Right ventricle myocardium inferior (tissue), 1 donor: ENCODE data around the gene CREB1. TPM values are rescaled to one million over a fixed set of nuclear protein-coding genes. Genes with fewer than 3 reads are reported as not detected.
"Not testable (repeated sequence)": the region's sequence is repeated elsewhere in the genome, so short reads cannot be mapped to it uniquely, and the experiment has no call there.

Experiments used
- ATAC-seq: fragments of 200-7000 bp; cut with Tn5 transposase; one replicate; pipeline ENCODE4 v1.9.1; 2020; ENCODE audit warnings: mild to moderate bottlenecking, moderate library complexity
- DNase-seq: peaks from one replicate; pipeline ENCODE4 v3.0.0; 2021; ENCODE audit errors: missing footprints
- intact Hi-C: fragments of 100-400 bp; cut with DNase I; formaldehyde crosslinking; loops from one replicate; pipeline ENCODE4 v1.11.0; 2022
- total RNA-seq: library from RNA; stranded (reverse); fragmentation: NEBNext Ultra II Directional; extraction: Animal tissue kit (Norgen Biotek cat#: 25700); gene quantifications from one replicate; pipeline ENCODE4 v1.2.1, GENCODE V29; 2021
- donor health status: DM: no; HTN: yes; CAD: no; lungs with severe emphysema.

Gene CREB1
- total RNA-seq, 1 donor from 2014 or later, result 57.0 TPM

DNA sequence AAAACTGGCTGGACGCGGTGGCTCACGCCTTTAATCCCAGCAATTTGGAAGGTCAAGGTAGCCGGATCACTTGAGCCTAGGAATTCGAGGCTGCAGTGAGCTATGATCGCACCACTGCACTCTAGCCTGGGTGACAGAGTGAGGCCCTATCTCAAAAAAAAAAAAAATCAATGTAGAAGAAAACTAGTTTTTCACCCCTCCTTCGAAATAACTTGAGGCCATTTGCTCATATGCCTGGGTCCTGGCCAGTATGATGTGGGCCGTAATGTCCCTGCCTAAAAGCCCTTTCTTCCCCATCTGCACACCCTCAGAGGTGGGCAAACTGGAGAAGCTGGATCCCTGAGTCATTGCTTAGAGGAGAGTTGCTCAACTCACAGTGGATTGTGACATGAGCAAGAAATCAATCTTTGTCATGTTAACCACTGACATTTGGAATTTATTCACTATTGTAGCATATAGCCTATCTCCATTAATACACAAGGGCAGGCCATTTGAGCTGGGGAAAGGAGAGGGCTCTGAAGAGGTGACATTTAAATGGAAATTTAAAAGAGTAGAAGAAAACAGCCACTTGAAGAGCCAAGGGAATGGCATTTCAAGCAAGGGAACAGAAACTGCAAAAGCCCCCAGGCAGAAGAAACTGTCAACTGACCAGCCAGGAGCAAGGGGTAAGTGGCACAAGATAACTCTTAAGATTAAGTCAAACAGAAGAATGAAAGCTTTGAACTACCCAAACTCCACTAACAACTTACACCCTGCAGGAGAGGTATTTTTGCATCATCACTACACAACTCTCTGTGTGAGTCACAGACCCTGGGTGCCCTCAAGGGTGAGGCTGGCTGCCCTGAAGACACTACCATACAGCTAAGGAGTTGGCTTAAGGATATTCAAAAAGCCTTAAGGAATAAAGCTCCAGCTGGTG, 103.1 kb downstream of the CREB1 start:
- DNase-seq (no peak), ATAC-seq (no peak)
- intact Hi-C loops, result no loop called here

DNA sequence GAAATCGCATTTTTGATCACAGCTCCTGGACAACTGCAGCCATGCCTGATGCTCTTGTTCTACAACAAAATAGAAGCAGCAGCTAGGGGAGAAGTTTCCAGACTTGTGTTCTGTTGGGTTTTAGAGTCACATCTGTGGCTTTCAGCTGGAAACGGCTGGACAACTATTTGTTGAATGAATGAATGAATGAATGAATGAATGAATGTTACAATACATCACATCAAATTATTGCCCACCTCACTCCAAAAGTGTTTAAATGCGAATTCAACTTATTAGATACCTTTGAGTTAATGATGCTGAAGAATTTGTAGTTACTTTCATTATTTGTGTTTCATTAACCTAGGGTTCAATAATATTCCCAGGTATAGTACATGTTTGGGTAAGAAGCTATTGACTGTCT, 103.9 kb downstream of the CREB1 start:
- no peak for ATAC-seq
- no peak for DNase-seq
- intact Hi-C loops, result no loop called here

DNA sequence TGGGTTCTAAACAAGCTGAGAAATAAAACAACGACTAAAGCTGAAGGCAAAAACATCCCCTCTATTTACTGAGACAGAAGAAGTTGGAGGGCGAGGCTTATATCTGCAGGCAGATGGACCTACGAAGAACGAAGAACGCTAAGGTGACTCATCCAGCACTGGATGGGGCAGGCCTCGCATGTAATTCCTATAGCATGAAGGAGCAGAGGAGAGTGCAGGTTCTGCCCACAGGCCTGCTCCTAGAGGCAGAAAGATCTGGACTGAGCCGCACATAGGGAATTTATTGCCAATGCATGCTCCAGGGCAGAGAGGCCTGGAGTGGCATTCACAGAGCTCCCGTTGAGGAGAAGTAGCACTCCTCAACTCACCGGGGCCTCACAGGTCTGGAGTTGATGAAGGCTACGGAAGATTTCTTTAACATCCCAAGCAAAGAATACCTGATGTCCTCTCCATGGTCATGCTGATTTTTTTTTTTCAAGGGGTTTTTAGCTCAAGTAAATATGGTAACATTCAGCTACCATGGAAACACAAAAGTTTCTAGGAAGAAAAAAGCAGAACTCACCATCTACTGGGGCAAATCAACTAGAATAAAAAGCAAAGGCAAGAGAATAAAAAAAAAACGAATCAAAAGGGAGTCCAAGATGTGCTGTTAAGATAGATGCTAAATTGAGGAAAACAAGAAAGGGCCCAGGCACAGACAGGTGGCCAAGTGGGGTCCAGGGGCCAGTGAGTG, 105.9 kb downstream of the CREB1 start:
- intact Hi-C loops, result no loop called here
- DNase-seq (no peak), ATAC-seq (no peak)

DNA sequence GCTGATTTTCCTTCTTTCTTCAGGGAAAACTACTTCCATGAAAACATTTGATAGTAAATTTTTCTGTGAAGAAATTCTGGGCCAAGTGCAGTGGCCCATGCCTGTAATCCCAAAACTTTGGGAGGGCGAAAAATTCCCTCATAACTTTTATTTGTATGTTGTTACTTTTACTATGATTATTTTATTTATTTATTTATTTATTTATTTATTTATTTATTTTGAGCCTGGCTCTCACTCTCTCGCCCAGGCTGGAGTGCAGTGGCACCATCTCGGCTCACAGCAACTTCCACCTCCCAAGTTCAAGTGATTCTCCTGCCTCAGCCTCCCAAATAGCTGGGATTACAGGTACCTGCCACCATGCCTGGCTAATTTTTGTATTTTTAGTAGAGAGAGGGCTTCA, 109.5 kb downstream of the CREB1 start:
- ATAC-seq, DNase-seq, intact Hi-C loops: not testable (repeated sequence)

DNA sequence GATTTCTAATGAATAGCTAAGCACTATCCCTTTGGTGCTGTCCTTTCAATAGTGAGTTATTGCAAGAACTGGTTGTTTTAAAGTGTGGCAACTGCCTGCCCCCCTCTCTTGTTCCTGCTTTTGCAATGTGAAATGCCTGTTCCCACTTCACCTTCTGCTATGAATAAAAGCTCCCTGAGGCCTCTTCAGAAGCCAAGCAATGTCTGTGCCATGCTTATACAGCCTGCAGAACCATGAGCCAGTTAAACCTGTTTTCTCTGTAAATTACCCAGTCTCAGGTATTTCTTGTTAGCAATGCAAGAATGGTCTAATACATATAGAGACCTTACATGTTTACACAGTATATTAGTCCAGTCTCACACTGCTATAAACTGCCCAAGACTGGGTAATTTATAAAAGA, 110.4 kb downstream of the CREB1 start:
- ATAC-seq, result no peak
- intact Hi-C loops, result no loop called here
- no peak for DNase-seq

DNA sequence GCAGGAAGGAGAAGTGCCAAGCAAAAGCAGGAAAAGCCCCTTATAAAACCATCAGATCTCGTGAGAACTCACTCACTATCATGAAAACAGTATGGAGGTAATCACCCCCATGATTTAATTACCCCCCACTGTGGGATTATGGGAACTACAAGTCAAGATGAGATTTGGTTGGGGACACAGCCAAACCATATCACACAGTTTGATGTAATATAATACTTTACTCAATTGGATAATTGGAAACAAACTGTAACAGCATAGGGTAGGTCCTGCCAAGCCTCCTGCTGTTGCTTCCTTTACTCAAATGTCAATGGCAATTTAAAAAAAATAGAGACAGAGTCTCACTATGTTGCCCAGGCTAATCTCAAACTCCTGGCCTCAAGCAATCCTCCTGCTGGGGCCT, 110.9 kb downstream of the CREB1 start:
- intact Hi-C loops, result no loop called here
- DNase-seq, result no peak
- ATAC-seq, result no peak

DNA sequence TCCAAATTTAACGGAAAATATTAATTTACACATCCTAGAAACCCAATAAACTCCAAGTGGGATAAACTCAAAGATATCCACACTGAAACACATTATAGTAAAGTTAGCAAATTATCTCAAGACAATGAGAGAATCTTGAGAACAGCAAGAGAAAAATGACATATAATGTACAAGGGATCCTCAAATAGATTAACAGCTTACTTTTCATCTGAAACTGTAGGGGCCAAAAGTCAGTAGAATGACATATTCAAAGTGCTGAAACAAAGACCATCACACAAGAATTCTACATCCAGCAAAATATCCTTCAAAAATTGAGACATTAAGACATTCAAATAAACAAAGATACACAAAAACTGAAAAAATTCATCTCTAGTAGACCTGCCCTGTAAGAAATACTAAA, 114.1 kb downstream of the CREB1 start:
- DNase-seq (no peak), ATAC-seq (no peak)
- intact Hi-C loops, result no loop called here

DNA sequence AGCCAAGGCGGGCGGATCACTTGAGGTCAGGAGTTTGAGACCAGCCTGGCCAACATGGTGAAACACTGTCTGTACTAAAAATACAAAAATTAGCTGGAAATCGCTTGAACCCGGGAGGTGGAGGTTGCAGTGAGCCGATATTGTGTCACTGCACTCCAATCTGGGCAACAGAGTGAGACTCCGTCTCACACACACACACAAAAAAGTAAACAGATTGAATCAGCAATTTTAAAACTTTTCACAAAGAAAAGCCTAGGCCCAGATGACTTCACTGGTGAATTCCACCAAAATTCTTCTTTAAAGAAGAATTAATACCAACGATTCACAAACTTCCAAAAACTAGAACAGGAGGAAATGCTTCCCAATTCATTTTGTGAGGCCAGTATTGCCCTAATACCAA, 116.8 kb downstream of the CREB1 start:
- DNase-seq, ATAC-seq: not testable (repeated sequence)
- intact Hi-C loops, result loop anchor here (5.0 kb wide), 1 partner anchor 481 kb away; the partner anchor contains the start of gene CRYGC

Other genes with a start within 250 kb of the CREB1 start
- 14.7 TPM for gene METTL21A, start 95.4 kb downstream of the CREB1 start, total RNA-seq
- gene CCNYL1, start 181.7 kb downstream of the CREB1 start, total RNA-seq, result 10.2 TPM
- 4.1 TPM for gene FZD5, start 239.9 kb downstream of the CREB1 start, total RNA-seq